Hematopoietic multipotent progenitor cell (in vitro differentiated cells): ENCODE measurements around the gene NELL1. TPM values are rescaled to one million over a fixed set of nuclear protein-coding genes. Genes with fewer than 3 reads are reported as not detected.
"Not testable (repeated sequence)": the region's sequence is repeated elsewhere in the genome, so short reads cannot be mapped to it uniquely, and the experiment has no call there.

ENCODE experiments used
- DNase-seq, 3 donors: peaks; one replicate each; pipeline ENCODE4 v3.0.0-alpha.2; 2011 to 2015; ENCODE audit warnings: low read depth in 2 of 3, low spot score in 2 of 3
- total RNA-seq: library from RNA; depleted of rRNA; stranded (reverse); fragments of >200 nt; gene quantifications from one replicate; pipeline ENCODE4 v1.2.3, GENCODE V29; 2012

The NELL1 gene
- total RNA-seq, 1 donor: 0.27 TPM

DNA sequence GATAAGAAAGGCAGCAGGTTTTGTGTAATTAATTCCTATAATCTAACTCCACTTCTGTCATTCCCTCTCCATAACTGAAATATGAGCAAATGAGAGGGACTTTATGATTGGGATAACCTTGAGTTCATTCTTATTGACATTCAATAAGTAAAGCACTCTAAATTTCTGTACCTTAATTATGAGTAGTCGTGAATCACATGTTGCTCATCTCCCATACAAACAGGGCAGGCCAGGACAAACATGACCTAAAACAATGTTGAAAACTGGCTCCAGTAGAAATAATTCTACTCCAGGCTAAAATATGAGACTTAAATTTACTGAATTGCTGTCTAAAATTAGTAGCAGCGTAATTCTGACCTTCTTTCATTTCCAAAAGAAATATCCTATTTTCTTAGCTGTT is 505.4 kb downstream of the NELL1 start:
- DNase-seq: no peak

DNA sequence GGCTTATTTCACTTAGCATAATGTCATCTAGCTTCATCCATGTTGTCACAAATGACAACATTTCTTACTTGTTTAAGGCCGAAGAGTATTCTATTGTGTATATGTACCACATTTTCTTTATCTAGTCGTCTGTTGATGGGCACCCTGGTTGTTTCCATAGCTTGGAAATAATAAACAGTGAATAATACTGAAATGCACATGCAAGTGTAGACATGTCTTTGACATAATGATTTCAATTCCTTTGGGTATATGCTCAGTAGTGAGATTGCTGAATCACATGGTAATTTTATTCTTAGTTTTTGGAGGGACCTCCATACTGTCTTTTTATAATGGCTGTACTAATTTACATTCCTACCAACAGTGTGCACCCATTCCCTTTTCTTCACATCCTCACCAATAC is 508.0 kb downstream of the NELL1 start:
- no peak for DNase-seq

DNA sequence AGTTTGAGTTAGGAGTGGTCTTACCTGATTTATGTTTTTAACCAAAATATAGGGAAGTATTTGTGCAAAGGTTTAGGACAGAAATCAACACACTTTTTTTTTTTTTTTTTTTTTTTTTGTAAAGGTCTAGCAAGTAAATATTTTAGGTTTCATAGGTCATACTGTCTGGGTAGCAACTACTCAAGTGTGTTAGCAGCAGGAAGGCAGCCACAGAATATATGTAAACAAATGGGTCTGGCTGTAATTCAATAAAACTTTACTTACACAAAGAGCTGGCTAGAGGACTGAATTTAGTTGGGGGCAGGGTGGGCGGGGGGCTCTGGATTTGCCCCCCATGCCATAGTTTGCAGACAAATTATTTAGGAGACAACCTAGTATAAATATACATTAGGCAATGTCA is 510.4 kb downstream of the NELL1 start:
- DNase-seq: no peak

DNA sequence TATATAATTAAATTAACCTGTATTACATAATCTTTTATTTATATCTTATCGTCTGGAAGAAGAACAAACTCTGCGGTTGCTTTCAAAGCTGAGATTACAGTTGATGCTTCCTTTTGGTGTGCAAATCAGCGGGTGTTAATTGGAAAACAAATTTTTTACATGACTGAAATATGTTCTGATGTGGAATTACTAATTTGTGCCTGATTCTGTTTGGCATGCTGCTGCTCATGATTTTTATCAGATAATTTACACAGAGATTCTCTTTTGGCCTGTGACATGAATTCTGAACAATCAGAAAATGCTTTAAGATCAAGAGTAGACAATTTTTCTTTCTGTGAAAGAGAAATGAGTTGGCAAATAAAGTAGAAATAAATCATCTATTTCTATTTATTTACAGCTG is 510.8 kb downstream of the NELL1 start:
- no peak for DNase-seq

DNA sequence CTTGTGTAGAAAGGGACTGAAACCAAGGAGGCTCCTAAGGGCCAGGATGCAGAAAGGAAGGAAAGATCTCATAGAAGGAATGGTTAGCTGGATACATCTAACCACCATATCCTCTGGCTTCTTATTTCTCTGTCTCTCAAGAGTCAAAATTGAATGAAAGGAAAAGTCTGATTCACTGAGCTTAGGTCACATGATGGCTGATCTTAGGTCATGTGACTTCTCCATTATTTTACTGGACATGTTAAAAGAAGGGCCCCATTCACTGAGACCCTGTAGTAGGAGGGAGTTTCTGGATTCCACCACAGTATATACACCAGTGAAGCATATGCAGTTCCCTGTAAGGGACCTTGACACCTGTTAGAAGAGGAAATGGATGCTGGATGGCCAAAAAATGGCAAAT is 516.6 kb downstream of the NELL1 start:
- DNase-seq: no peak

DNA sequence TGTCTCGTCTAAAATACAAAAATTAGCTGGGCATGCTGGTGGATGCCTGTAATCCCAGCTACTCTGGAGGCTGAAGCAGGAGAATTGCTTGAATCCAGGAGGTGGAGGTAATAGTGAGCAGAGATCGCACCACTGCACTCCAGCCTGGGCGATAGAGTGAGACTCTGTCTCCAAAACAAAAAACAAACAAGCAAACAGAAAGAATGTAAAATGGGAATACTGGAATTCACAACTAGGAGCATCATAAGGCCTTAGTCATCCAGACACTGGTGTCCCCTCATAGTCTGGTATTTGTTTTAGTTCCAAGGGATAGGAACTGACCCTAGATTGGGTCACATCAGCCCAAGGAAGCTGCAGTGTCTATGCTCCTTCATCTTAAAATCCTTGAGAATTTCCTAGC is 520.8 kb downstream of the NELL1 start:
- no peak for DNase-seq

DNA sequence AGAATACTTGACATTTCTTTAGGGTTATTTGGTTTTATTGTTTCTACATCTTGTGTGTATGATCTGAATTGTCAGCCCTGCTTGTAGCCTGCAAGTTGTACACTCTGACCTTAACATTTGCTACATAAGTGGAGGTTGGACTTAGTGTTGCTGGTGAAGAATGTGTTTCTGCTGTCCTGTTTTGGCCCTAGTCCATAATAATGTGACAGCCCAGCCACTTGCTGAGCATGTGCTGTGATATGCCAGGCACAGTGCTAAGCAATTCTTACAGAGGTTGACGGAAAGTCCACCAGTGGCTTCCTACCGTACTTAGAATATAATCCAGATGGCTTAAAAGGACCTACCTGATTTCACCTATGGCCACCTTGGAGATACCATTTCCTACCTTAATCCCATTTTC is 526.6 kb downstream of the NELL1 start:
- DNase-seq: no peak

DNA sequence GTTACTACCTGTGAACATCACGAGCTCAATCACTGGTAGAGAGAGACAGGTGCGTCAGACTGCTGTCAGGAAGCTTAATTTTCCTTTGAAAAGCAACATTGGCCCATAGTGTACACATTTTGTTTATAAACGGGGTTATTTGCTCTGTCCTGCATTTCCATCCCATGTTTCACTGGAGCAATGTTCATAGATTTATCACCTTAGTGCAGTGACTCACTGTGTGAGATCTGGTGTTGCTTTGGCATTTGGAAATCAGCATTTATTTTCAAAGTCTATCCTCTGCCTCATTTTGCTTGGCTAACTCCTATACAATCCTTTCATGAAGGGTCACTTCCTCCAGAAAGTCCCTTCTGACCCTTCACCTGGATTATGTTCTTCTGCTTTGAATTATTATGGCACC is 529.1 kb downstream of the NELL1 start:
- DNase-seq: no peak

DNA sequence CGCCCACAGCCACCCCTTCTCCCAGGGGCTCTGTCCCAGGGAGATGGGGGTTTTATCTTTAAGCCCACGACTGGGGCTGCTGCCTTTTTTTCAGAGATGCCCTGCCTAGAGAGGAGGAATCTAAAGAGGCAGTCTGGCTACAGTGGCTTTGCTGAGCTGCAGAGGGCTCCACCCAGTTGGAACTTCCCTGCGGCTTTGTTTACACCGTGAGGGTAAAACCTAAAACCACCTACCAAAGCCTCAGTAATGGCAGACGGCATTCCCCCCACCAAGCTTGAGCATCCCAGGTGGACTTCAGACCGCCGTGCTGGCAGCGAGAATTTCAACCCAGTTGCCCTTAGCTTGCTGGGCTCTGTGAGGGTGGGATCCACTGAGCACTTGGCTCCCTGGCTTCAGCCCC is 535.8 kb downstream of the NELL1 start:
- DNase-seq: no peak

DNA sequence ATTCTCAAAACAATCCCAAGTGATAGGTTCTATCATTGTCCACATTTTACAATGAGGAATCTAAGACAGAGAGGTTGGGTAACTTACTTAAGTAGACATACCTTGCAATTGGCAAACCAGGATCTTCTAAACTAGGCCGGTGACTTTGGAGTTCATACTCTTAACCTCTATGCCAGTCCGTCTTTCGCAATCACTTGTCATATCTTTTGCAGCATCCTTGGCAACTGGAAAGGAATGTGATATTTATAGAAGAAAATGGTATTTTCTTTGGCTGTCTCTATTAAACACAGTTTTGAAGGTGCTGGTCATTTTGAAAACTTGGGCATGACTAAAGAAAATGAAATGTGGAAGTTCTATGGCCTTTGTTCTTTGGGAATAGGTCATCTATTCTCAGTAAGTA is 556.5 kb downstream of the NELL1 start:
- no peak for DNase-seq

DNA sequence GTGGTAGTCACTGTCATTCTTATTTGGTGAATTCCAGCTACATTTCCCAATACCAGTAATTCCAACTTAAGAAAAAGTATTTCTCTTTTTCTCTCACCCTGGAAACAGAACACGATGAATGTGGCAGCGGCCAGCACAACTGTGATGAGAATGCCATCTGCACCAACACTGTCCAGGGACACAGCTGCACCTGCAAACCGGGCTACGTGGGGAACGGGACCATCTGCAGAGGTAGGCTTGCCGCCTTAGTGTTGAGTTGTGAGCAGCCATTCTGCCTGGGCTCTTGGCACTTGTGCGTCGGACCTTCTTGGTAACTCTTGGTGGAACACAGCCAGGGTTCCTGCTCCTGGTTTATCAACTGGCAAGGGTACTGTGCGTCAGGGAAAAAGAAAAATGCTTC is 559.8 kb downstream of the NELL1 start:
- DNase-seq: no peak

DNA sequence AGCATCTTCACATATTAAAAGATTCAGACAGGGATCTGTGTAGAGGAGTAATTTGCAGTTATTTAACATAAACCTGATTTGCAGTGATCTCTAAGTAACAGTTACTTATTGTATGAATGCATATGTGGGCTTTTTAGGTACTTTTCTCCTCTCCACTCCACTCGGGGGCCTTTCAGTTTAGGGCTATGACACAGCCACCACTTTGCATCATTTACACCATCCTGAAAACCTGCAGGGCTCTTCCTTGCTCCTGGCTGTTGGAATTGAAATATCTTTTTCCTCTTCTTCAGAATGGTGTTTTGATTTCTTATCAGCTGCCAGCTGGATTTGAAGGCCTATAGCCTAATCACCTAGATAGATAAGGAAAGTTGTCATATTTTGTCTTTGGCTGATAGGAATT is 580.8 kb downstream of the NELL1 start:
- DNase-seq: no peak

DNA sequence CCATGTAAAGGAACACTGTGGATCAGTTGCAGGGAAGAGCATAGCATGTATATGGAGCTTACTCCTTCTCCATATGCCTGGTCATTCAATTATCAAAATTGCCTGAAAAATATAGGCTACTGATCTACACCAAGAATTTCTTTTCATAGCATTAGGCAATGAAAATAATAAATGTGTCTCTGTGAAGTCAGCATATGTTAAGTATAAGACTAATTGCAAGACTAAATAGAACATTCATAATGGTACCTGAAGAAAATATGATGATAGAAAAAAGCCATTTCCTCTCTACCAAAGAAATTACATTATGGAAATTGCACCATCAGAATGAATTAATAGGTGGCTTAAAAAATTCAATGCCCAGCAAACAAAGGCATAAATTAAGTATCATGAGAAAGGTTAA is 584.7 kb downstream of the NELL1 start:
- DNase-seq: no peak

DNA sequence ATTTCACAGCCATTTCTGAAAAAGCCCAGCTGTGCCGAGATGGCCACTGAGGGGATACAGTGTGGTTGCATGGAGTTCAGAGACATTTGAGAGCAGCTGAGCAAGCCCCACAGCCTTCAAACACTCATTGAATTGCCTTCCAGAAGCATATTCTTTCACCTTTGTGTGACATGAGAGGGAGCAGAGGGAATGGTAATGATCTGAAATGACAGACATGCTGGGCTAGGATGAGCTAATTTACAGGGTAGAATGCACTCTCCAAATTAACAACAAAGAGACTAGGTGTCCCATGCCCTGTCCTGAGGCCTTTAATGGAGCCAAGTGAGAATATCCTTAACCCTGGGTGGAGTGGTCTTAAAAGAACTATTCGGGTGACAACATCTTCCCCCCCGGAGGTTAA is 585.4 kb downstream of the NELL1 start:
- no peak for DNase-seq

DNA sequence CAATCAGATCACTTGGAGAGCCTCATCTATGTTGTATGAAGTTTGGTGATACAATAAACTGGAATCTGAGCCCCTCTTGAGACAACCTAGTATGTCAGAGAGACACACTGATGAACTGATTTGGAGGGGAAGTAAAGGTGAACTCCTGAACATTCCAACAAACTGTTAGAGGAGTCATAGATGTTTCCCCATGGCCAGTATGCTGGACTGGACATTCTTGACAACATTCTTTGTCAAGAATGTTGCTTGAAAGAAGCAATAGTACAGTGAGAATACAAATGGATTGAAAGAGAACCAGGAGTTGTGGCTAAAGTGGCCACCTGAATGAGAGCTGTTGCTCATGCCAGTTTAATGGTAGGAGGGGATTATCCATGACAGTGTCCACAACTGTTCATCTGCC is 588.1 kb downstream of the NELL1 start:
- no peak for DNase-seq

DNA sequence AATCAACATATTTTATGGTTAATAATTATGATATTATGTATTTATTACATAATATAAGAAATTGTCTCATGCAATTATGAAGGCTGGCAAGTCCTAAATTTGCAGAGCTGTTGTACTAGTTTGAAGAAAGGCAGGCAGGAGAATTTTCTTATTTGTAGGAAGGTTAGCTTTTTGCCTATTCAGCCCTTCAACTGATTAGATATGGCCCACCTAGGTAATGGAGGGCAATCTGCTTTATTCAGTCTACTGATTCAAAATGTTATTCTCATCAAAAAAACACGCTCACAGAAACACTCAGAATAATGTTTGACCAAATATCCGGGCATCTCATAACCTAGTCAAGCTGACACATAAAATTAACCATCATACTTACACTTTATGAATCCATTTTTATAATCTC is 589.0 kb downstream of the NELL1 start:
- no peak for DNase-seq

DNA sequence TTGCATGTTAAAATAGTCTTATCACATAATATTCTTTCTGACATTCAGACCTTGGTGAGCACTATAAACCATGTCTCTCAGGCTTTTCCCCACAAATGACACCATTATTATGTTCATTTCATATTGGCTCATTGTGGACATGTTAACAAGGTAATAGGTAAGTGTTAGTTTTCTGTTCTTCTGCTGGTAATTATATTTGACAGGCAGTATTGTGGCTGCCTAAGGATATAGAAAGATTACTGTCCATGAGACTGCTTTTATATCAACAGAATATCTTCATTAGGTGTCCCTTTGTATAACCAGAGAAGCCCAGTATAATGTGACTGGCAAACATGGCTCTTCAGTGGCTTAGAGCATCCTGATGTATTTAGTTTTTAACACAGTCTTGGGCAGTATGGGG is 590.7 kb downstream of the NELL1 start:
- DNase-seq: no peak

DNA sequence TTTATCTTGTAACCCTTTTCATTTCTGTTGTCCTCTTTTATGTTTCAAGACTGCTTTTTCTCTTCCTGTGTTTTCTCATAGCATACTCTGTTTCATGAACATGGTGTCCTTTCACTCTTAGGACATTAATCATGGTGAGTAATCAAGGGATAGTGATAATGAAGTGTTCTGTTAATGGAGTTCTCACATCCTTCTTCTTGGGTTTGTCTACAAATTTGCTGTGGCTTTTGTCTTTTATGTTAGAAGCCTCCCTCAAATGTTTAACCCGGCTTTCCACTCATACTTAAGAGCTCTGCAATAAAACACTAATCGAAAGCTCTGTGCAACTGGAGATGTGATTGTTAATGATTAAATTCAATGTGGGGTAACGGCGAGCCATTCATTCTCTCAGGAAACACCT is 593.6 kb downstream of the NELL1 start:
- DNase-seq: no peak

DNA sequence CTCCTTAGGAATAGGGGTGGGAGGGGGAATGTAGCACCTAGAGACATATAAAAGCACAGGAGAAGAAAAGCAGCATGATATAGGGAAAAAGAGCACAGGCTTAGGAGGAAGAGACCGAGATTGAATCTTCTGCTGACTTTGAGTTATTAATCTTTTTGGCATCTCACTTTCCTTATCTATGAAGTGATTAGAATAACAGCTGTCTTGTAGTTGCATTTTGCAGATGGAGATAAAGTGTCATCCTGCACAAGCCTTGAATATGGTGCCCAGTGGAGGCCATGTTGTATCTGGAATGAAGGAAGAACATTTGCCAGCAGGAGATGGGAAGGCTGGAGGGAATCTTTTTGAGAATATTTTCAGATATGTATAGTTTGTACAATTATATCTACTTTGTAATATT is 594.7 kb downstream of the NELL1 start:
- DNase-seq: no peak

DNA sequence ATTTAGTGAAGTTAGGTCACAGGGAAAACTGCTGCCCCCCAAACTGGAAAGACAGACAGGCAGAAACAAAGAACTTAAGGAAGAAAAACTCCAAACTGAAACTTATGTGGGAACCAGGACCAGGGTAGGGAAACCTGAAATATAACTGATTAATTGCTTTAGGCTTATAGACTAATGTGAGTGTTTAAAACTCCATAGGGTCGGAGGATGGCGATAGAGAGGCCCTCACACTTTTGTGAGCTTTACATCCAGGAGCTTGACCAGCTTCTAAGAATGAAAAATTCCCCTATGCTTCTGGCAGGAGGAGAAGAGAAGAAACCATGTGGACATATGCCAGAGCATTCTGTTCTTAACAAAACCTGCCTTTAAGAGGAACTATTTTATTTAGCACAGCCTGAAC is 598.6 kb downstream of the NELL1 start:
- no peak for DNase-seq

DNA sequence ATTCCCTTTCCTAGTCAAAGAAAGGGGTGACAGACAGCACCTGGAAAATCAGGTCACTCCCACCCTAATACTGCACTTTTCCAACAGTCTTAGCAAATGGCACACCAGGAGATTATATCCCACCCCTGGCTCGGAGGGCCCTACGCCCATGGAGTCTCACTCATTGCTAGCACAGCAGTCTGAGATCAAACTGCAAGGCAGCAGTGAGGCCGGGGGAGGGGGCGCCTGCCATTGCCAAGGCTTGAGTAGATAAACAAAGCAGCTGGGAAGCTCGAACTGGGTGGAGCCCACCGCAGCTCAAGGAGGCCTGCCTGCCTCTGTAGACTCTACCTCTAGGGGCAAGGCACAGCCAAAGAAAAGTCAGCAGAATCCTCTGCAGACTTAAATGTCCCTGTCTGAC is 602.8 kb downstream of the NELL1 start:
- DNase-seq: not testable (repeated sequence)

DNA sequence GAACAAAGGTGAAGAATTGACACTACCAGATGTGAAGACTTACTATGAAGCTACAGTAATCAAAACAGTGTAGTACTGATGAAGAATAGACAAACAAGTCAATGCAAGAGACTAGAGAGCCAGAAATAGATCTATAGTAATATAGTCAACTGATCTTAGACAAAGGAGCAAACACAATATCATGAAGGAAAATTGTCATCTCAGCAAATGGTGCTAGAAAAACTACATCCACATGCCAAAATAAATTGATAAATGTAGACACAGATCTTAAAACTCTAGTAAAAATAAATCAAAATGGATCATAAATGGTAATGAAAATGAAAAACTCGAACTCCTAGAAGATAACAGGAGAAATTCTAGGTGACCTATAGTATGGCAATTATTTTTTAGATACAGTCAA is 609.5 kb downstream of the NELL1 start:
- DNase-seq: no peak

DNA sequence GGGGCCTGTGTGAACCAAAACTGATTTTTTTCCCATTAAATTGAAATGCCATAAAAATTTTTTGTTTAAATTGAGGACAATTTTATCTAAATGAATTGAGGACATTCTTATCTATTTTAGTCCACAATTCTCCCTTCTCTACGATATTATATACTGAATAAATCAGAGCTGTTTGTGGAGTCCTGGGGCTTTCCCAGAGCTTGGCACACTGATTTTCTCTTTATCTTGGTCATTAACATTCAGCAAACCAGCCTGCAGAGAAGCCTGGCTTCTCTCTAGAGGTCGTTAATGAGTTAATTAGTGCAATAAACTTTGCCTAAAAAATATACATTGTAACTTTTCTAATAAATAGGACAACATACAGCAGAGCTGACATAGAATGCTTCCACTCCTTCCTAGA is 615.7 kb downstream of the NELL1 start:
- DNase-seq: no peak

DNA sequence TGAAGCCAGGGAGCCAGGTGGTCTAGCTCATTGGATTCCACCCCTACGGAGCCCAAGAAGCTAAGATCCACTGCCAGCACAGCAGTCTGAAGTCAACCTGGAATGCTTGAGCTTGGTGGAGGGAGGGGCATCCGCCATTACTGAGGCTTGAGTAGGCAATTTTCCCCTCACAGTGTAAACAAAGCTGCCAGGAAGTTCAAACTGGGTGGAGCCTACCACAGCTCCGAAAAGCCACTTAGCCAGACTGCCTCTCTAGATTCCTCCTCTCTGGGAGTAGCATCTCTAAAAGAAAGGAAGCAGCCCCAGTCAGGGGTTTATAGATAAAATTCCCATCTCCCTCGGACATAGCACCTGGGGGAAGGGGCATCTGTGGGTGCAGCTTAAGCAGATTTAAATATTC is 620.3 kb downstream of the NELL1 start:
- no peak for DNase-seq
